ENCODE data around the gene KIF13A.

The KIF13A gene

DNA sequence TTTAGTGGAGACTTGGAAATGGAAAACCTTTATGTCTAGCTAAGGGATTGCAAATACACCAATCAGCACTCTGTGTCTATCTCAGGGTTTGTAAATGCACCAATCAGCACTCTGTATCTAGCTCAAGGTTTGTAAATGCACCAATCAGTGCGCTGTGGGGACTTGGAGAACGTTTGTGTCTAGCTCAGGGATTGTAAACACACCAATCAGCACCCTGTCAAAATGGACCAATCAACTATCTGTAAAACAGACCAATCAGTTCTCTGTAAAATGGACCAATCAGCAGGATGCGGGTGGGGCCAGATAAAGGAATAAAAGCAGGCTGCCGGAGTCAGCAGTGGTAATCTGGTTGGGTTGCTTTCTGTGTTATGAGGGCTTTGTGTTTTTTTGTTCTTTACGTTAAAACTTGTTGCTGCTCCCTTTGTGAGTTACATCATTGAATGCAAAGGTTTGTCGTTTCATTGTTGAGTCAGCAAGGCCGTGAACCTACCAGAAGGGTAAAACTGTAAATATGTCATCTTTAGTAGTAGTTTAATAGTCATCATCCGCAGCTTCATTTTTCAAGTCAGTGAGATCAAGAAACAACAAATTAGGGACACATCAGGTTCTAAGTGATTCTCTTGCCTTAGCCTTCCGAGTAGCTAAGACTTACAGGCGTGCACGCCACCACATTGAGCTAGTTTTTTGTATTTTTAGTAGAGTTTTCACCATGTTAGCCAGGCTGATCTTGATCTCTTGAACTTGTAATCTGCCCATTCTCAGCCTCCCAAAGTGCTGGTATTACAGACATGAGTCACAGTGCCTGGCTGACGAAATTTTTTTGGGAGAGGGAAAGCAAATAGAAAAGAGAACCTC, 258.0 kb downstream of the KIF13A start:
- no peak overlapping the region for H3K4me3 ChIP-seq (ENCODE audit: control insufficient read depth, low read depth, low read length)
- peak; percentile 22 for DNase-seq (ENCODE audit: low read depth)
- TF ChIP-seq, protein P1, sequence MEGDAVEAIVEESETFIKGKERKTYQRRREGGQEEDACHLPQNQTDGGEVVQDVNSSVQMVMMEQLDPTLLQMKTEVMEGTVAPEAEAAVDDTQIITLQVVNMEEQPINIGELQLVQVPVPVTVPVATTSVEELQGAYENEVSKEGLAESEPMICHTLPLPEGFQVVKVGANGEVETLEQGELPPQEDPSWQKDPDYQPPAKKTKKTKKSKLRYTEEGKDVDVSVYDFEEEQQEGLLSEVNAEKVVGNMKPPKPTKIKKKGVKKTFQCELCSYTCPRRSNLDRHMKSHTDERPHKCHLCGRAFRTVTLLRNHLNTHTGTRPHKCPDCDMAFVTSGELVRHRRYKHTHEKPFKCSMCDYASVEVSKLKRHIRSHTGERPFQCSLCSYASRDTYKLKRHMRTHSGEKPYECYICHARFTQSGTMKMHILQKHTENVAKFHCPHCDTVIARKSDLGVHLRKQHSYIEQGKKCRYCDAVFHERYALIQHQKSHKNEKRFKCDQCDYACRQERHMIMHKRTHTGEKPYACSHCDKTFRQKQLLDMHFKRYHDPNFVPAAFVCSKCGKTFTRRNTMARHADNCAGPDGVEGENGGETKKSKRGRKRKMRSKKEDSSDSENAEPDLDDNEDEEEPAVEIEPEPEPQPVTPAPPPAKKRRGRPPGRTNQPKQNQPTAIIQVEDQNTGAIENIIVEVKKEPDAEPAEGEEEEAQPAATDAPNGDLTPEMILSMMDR (conservative IDR thresholded peaks at IDR 0.05; ENCODE audit: control insufficient read depth, insufficient read depth, low read depth, low read length) = no peak

DNA sequence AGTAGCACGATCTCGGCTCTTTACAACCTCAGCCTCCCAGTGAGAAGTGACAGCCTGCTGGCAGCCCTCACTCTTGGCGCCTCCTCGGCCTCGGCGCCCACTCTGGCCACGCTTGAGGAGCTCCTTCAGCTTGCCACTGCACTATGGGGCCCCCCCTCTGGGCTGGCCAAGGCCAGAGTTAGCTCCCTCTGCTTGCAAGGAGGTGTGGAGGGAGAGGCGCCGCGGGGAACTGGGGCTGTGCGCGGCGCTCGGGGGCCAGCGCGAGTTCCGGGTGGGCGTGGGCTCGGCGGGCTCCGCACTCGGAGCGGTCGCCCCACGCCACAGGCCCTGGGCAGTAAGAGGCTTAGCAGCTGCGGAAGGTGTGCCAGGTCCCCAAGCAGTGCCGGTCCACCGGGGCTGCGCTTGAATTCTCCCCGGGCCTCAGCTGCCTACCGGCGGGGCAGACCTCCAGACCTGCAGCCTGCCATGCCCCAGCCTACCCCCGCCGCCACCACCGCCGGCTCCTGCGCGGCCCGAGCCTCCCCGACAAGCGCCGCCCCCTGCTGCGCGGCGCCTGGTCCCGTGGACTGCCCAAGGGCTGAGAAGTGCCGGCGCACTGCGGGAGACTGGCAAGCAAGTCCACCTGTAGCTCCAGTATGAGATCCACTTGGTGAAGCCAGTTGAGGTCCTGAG, 258.7 kb downstream of the KIF13A start:
- H3K4me3 ChIP-seq (ENCODE audit: control insufficient read depth, low read depth, low read length) = no peak overlapping the region
- TF ChIP-seq, protein P1 (conservative IDR thresholded peaks at IDR 0.05; ENCODE audit: control insufficient read depth, insufficient read depth, low read depth, low read length) = no peak
- DNase-seq (ENCODE audit: low read depth) = no peak

DNA sequence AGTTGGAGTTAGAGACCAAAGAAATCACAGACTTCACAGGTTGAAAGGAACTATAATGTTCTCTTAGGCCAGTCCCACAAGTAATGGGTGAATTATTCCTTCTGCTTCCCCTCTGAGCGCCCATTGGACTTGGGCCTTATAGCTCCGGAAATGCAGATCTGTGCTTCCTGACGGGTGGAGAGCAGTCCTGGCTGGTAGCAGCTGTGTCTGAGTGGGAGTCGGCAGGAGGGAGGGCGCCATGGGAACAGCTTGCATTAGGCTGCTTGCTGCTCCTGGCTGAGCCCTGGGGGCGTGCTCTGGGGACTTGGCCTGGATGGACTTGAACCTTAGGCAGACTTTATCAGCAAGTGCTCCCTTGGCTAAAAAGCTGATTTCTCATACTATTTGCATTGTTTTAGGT, 262.4 kb downstream of the KIF13A start:
- TF ChIP-seq, protein P1 (conservative IDR thresholded peaks at IDR 0.05; ENCODE audit: control insufficient read depth, insufficient read depth, low read depth, low read length) = no peak
- no peak overlapping the region for H3K4me3 ChIP-seq (ENCODE audit: control insufficient read depth, low read depth, low read length)
- peak; percentile 43 for DNase-seq (ENCODE audit: low read depth)

DNA sequence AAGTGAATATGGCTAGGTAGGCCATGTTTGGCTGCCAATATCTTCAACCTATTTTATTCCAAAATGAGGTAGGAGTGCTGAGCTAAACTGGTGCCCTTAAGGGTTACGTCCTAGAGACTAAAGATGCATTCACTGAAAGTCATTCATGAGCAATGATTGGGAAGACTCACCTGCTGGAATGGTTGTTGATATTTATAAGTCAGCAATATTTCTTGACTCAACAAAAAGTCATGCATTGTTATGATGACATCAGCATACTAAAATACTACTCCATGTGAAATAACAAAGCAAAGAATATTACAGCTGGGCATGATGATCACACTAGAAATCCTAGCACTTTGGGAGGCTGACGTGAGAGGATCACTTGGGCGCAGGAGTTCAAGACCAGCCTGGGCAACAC, 263.1 kb downstream of the KIF13A start:
- peak; percentile 16 for DNase-seq (ENCODE audit: low read depth)
- TF ChIP-seq, protein P1 (conservative IDR thresholded peaks at IDR 0.05; ENCODE audit: control insufficient read depth, insufficient read depth, low read depth, low read length) = no peak
- no peak overlapping the region for H3K4me3 ChIP-seq (ENCODE audit: control insufficient read depth, low read depth, low read length)

DNA sequence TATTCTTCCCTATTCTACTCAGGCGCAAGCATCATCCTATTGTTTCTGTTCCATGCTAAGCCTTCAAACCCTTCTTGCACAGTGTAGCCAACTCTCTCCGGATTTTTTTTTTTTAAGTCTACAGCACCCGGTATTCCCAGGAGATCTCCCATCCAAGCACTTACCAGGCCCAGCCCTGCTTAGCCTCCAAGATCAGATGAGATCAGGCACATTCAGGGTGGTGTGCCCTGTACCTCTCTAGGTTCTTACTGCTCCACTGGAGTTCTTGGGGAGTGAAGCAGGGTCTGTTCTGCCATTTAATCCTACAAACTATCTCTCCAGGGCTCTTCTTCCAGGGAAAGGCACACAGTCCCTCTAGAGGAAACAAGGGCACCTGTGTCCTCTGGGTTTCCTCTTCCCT, 265.8 kb downstream of the KIF13A start:
- no peak for DNase-seq (ENCODE audit: low read depth)
- TF ChIP-seq, protein P1 (conservative IDR thresholded peaks at IDR 0.05; ENCODE audit: control insufficient read depth, insufficient read depth, low read depth, low read length) = no peak
- no peak overlapping the region for H3K4me3 ChIP-seq (ENCODE audit: control insufficient read depth, low read depth, low read length)

DNA sequence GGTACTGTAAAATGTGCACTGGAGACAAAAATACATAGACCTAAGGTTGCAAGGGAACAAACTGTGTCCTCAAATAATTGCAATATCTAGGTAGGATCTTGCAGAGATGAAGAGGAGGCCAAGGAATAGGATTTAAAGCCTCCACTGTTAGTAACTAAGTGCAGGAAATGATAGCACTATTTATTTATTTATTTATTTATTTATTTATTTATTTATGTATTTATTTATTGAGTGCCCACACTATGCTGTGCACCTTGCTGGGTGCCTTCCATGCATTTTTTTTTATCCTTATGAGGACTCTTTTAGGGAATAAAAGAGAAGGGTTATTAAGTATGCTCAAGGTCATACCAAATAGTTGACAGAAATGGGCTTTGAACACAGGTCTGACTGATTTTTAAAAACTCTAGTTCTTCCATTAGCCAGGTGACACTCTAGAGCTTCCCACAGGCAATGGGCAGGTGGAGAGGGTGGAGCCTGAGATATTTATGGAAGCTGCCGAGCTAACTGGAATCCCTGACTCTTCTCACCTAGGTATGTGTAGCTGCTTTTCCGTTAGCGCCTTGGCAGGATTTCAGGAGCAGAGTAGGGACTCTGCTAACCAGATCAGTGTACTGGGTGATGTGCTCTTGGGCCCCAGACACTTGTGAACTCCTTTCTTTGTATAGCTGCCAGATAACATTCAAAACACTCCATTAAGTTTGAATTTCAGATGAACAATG, 268.0 kb downstream of the KIF13A start:
- no peak for DNase-seq (ENCODE audit: low read depth)
- H3K4me3 ChIP-seq (ENCODE audit: control insufficient read depth, low read depth, low read length) = no peak overlapping the region
- TF ChIP-seq, protein P1 (conservative IDR thresholded peaks at IDR 0.05; ENCODE audit: control insufficient read depth, insufficient read depth, low read depth, low read length) = no peak

Measured in fibroblast of mammary gland (primary cell).